ENCODE measurements around the gene ARHGAP8. TPM values are rescaled to one million over a fixed set of nuclear protein-coding genes. Genes with fewer than 3 reads are reported as not detected.
A peak's percentile ranks its signal among the peaks of the same experiment; 100 is the strongest.

ARHGAP8 gene
- total RNA-seq = 0.17 and 0.49 TPM in 2 replicates

GRCh38 chr22:44752285-44753188 is at the start of gene ARHGAP8:
Gene ARHGAP8 (plus strand): TSS chr22:44752575. CDS start chr22:44786528, 33,953 bp downstream.
- Mint-ChIP-seq H3K36me3 (ENCODE audit: low read depth) (no peaks in the 10 kb centered on the region), H3K4me3 (peak within 1 kb of the TSS; percentile 71), H3K27ac (no peak within 1 kb of the TSS), H3K9me3 (peaks cover 2% of the 10 kb centered on the region), H3K27me3 (peaks cover 48% of the 10 kb centered on the region), H3K4me1 (peaks cover 4% of the 10 kb centered on the region)
- no peak for DNase-seq
- ChIA-PET CTCF (no interaction called here), POLR2A (interaction anchor here (0.8 kb wide), 1 partner anchor 9 kb away, joined by 4 read pairs; no protein-coding TSS in a partner anchor)
- intact Hi-C loops (cut with micrococcal nuclease) = no loop called here
- peak; percentile 50 for ATAC-seq (ENCODE audit: low read depth)
- TF ChIP-seq, protein P1, sequence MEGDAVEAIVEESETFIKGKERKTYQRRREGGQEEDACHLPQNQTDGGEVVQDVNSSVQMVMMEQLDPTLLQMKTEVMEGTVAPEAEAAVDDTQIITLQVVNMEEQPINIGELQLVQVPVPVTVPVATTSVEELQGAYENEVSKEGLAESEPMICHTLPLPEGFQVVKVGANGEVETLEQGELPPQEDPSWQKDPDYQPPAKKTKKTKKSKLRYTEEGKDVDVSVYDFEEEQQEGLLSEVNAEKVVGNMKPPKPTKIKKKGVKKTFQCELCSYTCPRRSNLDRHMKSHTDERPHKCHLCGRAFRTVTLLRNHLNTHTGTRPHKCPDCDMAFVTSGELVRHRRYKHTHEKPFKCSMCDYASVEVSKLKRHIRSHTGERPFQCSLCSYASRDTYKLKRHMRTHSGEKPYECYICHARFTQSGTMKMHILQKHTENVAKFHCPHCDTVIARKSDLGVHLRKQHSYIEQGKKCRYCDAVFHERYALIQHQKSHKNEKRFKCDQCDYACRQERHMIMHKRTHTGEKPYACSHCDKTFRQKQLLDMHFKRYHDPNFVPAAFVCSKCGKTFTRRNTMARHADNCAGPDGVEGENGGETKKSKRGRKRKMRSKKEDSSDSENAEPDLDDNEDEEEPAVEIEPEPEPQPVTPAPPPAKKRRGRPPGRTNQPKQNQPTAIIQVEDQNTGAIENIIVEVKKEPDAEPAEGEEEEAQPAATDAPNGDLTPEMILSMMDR (IDR thresholded peaks at IDR 0.05) = no peak

- H3K36me3 Mint-ChIP-seq (ENCODE audit: low read depth) = no peaks in the 10 kb centered on the region
- no peaks in the 10 kb centered on the region for H3K27me3 Mint-ChIP-seq
- DNase-seq (no peak), ATAC-seq (ENCODE audit: low read depth) (no peak)
- ChIA-PET POLR2A (no interaction called here), CTCF (interaction anchor here (1.1 kb wide), 1 partner anchor 25 kb away, joined by 3 read pairs; no protein-coding TSS in a partner anchor)
- peak overlapping the region; percentile 72 for H3K4me3 Mint-ChIP-seq
- peaks cover 20% of the 10 kb centered on the region for H3K4me1 Mint-ChIP-seq
- no peak overlapping the region for H3K27ac Mint-ChIP-seq
- intact Hi-C loops (cut with micrococcal nuclease) = loop anchor here (10.0 kb wide), 1 partner anchor 519 kb away; the partner anchor contains the start of gene PARVG
- TF ChIP-seq, protein P1 (IDR thresholded peaks at IDR 0.05) = no peak
- H3K9me3 Mint-ChIP-seq = no peaks in the 10 kb centered on the region
Observed at GRCh38 chr22:44703255-44703870, 49.0 kb upstream of the ARHGAP8 start.

DNA sequence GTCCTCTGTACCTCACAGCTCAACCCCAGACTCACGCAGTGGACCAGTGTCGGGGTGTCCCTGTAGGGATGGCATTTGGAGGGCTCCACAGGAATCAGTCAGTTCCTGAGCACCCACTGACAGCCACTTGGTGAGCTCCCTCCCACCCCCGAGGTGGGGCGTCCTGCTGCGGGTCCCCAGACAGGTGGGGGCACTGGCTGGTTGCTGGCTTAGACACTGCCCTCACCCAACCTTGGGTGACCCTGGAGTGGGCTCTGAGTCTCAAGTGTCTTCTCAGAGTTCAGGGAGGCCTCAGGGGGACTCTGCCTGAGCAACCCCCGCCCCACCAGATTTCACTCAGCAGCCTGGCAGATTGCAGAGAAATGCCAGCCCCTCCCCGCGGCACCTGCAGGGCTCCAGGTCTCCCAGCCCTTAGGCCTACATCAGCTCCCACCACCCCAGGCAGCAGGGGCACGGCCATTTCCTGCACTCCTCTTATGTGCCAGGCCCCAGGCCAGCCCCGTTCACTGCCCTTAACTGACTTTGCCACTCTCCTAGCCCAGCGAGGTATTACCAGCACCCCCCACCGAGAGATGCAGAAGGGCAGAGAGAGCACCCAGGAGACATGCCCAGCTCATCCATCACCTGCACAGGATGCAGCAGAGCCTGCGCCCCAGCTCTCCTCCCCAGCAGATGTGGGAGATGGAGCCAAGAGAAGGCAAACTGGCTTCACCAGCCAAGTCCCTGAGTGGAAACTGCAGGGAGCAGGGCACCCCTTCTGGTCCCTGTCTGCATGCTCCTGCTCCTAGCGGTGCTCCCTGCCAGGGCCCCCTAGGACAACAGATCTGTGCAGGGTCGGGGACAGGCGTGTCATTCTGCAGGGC is 48.0 kb upstream of the ARHGAP8 start:
- Mint-ChIP-seq H3K27me3 (no peaks in the 10 kb centered on the region), H3K4me3 (no peak overlapping the region), H3K27ac (no peak overlapping the region), H3K4me1 (peaks cover 22% of the 10 kb centered on the region), H3K9me3 (no peaks in the 10 kb centered on the region), H3K36me3 (ENCODE audit: low read depth) (no peaks in the 10 kb centered on the region)
- ChIA-PET POLR2A (no interaction called here), CTCF (interaction anchor here (1.1 kb wide), 1 partner anchor 8 kb away, joined by 4 read pairs; no protein-coding TSS in a partner anchor)
- ATAC-seq (ENCODE audit: low read depth) = no peak
- TF ChIP-seq, protein P1 (IDR thresholded peaks at IDR 0.05) = no peak
- no peak for DNase-seq
- intact Hi-C loops (cut with micrococcal nuclease) = loop anchor here (10.0 kb wide), 1 partner anchor 520 kb away; the partner anchor contains the start of gene PARVG

DNA sequence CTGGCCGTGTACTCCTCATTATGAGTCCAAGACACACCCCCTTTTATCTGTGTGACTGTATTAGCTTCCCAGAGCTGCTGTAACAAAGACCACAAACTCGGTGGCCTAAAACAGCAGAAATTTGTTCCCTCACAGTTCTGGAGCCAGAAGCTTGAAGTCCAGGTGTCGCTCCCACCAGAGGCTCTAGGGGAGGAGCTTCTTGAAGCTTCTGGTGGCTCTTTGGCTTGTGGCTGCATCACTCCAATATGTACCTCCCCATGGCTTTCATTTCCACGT is 47.4 kb upstream of the ARHGAP8 start:
- Mint-ChIP-seq H3K27ac (no peak overlapping the region), H3K36me3 (ENCODE audit: low read depth) (no peaks in the 10 kb centered on the region), H3K4me1 (peaks cover 26% of the 10 kb centered on the region), H3K27me3 (no peaks in the 10 kb centered on the region), H3K4me3 (no peak overlapping the region), H3K9me3 (no peaks in the 10 kb centered on the region)
- ATAC-seq (ENCODE audit: low read depth) = no peak
- no peak for DNase-seq
- CTCF ChIA-PET = interaction anchor here (1.1 kb wide), 1 partner anchor 9 kb away, joined by 4 read pairs; no protein-coding TSS in a partner anchor
- POLR2A ChIA-PET = no interaction called here
- TF ChIP-seq, protein P1 (IDR thresholded peaks at IDR 0.05) = no peak
- intact Hi-C loops (cut with micrococcal nuclease) = loop anchor here (10.0 kb wide), 1 partner anchor 520 kb away; the partner anchor contains the start of gene PARVG
